ENCODE measurements around the gene PNPT1. TPM values are rescaled to one million over a fixed set of nuclear protein-coding genes. Genes with fewer than 3 reads are reported as not detected.
"Not testable (repeated sequence)": the region's sequence is repeated elsewhere in the genome, so short reads cannot be mapped to it uniquely, and the experiment has no call there.

PNPT1 gene
- total and polyA plus RNA-seq, 9 donors: 12.7 to 19.0 (median 15.2) TPM

DNA sequence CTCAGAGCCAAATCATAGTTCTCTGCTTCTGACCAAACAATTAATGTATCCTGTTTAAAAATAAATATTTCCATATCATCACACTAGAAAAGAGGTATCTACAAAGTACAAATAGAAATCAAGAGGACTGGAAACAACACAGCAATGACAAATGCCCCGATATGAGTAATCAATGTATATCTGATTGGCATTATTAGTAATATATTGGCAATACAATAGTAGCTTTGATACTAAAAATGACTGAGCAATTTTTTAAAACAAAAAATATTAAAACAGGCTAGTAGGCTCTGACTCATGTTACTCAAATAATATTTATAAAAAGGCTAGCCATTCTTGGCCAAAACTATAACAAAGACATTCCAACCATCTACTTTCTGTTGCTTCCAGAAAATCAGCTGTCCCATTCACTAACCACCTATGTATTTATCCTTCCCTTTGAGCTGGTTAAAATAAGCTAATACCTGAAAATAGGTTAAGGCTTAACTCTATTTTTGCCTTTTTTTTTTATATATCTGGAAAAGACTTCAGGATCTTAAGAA, 89.5 kb downstream of the PNPT1 start:
- WGBS (ENCODE audit: insufficient coverage): no CpG with 5 or more reads among the region's 1 CpG
- Histone ChIP-seq H3K27me3 (ENCODE audit: control insufficient read depth, insufficient read depth, low read length) (no peaks in the 10 kb centered on the region), H3K27ac (ENCODE audit: low read length) (no peak overlapping the region), H3K9me3 (replicated peaks; ENCODE audit: control insufficient read depth, low read depth, low read length) (no peaks in the 10 kb centered on the region), H3K4me3 (ENCODE audit: low read length) (no peak overlapping the region), H3K36me3 (ENCODE audit: control insufficient read depth, insufficient read depth, low read length) (peaks cover 15% of the 10 kb centered on the region), H3K4me1 (ENCODE audit: control insufficient read depth, insufficient read depth, low read length) (no peaks in the 10 kb centered on the region)
- no peak for DNase-seq

DNA sequence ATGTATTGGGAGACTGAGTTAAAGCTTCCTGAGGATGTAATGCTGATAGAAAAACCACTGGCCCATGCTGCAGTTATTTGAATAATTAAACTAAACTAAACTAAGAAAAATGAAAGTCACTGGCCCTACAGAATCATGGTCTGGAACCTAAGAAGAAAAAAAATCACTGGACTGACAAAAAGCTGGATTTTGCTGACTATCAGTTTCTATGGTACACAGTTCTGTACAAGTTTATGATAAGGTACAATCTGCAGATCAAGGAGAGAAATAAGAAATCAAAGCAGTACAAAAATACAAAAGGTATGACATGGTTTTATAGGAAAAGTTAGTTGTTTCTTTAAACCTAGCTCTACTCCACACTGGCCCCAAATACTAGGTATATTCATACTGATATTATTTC, 91.8 kb downstream of the PNPT1 start:
- Histone ChIP-seq H3K4me3 (ENCODE audit: low read length) (no peak overlapping the region), H3K9me3 (replicated peaks; ENCODE audit: control insufficient read depth, low read depth, low read length) (no peaks in the 10 kb centered on the region), H3K4me1 (ENCODE audit: control insufficient read depth, insufficient read depth, low read length) (no peaks in the 10 kb centered on the region), H3K27me3 (ENCODE audit: control insufficient read depth, insufficient read depth, low read length) (no peaks in the 10 kb centered on the region), H3K27ac (ENCODE audit: low read length) (no peak overlapping the region), H3K36me3 (ENCODE audit: control insufficient read depth, insufficient read depth, low read length) (peaks cover 19% of the 10 kb centered on the region)
- DNase-seq: no peak

DNA sequence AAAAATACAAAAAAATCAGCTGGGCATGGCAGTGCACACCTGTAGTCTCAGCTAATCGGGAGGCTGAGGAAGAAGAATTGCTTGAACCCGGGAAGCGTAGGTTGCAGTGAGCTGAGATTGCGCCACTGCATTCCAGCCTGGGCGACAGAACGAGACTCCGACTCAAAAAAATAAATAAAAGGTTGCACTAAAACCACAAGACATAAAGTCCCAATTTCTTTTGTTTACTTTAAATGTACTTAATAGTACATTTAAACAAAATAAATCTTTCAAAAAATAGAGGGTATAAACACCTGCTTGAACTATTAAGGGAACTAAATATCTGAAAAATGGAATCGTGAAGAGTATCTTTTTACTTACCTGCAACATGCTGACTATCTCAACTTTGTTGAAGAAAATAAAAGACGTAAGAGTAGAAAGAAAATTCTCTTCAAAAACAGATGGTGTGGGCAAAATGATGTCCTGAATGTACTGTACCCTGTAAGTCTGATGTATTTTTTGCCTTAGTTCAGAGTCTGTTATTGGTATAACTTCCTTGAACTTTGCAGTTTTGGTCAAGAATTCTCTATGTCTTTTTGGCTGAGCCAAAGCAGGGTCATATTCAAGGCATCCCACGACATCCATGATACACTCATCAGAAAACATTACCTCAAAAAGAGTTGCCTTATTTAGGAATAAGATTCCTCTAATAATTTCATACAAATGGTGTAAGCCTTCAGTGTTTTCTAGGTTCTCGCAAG, 95.4 kb downstream of the PNPT1 start:
- no peak overlapping the region for H3K27ac ChIP-seq (ENCODE audit: low read length)
- 100% methylated on average over 1 of the region's 11 CpGs for WGBS (ENCODE audit: insufficient coverage)
- H3K27me3 ChIP-seq (ENCODE audit: control insufficient read depth, insufficient read depth, low read length): no peaks in the 10 kb centered on the region
- no peaks in the 10 kb centered on the region for H3K9me3 ChIP-seq (replicated peaks; ENCODE audit: control insufficient read depth, low read depth, low read length)
- H3K4me3 ChIP-seq (ENCODE audit: low read length): no peak overlapping the region
- peaks cover 19% of the 10 kb centered on the region for H3K36me3 ChIP-seq (ENCODE audit: control insufficient read depth, insufficient read depth, low read length)
- DNase-seq: no peak
- no peaks in the 10 kb centered on the region for H3K4me1 ChIP-seq (ENCODE audit: control insufficient read depth, insufficient read depth, low read length)

DNA sequence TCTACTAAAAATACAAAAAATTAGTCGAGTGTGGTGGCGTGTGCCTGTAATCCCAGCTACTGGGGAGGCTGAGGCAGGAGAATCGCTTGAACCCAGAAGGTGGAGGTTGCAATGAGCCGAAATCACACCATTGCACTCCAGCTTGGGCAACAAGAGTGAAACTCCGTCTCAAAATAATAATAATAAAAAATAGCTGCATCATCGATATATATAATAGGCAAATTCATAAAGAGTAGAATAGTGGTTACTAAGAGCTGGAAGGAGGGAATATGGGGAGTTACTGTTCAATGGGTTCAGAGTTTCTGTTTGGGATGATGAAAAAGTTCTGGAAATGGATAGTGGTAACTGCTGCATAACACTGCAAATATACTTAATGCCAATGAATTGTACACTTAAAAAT, 96.8 kb downstream of the PNPT1 start:
- not testable (repeated sequence) for H3K9me3 ChIP-seq (replicated peaks; ENCODE audit: control insufficient read depth, low read depth, low read length); DNase-seq; H3K36me3 ChIP-seq (ENCODE audit: control insufficient read depth, insufficient read depth, low read length); H3K4me3 ChIP-seq (ENCODE audit: low read length); H3K4me1 ChIP-seq (ENCODE audit: control insufficient read depth, insufficient read depth, low read length); H3K27me3 ChIP-seq (ENCODE audit: control insufficient read depth, insufficient read depth, low read length); H3K27ac ChIP-seq (ENCODE audit: low read length)
- no CpG with 5 or more reads among the region's 6 CpGs for WGBS (ENCODE audit: insufficient coverage)

DNA sequence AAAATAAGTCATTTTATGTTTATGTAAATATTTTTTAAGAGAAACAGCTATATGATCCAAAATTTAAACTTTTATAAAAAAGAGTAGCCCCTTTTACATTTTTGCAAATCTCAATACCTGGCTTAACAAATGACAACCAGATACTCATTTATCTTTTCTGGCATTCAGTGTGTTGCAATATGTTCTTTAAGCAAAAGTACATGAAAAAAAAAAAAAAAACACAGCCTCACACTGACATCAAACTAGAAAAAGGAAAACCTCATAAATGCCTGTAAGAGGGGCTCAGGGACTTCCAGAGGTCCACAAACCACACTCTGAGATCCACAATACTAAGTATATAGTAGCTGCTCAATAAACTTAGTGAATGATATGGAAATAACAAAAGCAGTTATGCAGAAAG, 98.1 kb downstream of the PNPT1 start:
- no peak for DNase-seq
- H3K36me3 ChIP-seq (ENCODE audit: control insufficient read depth, insufficient read depth, low read length): peaks cover 9% of the 10 kb centered on the region

DNA sequence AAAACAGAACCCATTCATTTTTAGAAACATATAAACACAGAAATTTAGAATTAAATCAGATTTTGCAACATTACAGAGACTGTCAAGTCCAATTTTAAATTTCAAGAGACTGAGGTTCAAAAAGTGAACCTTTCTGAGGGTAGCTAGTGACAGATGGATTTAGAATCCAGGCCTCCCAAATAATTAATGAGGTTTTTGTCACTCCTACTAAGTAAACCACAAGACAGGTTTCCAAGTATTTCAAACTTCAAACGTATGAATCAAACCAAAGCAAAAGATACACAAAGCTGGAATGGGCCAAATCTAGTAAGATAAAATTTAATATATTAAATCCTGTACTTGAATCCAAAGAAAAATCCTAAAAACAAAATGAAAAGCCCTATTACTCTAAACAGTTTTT, 101.5 kb downstream of the PNPT1 start:
- H3K27ac ChIP-seq (ENCODE audit: low read length): no peak overlapping the region
- WGBS (ENCODE audit: insufficient coverage): no CpG with 5 or more reads among the region's 1 CpG

More for the DNA sequence above, 98.1 kb downstream of the PNPT1 start:
- no peaks in the 10 kb centered on the region for H3K9me3 ChIP-seq (replicated peaks; ENCODE audit: control insufficient read depth, low read depth, low read length)
- H3K27me3 ChIP-seq (ENCODE audit: control insufficient read depth, insufficient read depth, low read length): no peaks in the 10 kb centered on the region
- no peaks in the 10 kb centered on the region for H3K4me1 ChIP-seq (ENCODE audit: control insufficient read depth, insufficient read depth, low read length)
- H3K4me3 ChIP-seq (ENCODE audit: low read length): no peak overlapping the region
- no peak overlapping the region for H3K27ac ChIP-seq (ENCODE audit: low read length)

DNA sequence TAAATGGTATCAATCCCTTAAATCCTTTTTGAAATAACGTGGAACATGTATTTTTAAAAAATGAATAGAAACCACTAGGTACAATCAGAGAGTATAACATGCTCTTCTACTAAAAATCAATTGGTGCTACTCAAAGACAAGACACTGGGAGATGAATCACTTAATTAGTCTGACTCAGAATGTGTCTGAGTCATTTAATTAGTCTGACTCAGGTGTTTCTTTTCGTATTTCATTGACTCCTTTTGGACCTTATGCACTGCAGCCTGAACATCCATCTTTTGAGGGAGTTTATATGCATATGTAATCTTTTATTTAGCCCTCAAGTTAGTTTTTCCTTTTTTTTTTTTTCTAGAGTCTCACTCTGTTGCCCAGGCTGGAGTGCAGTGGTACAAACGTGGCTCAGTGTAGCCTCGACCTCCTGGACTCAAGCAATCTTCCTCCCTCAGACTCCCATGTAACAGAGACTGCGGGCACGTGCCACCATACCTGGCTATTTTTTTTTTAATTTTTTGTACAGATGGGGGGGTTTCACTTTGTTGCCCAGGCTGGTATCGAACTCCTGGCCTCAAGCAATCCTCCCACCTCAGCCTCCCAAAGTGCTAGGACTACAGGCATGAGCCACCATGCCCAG, 102.7 kb downstream of the PNPT1 start:
- no CpG with 5 or more reads among the region's 7 CpGs for WGBS (ENCODE audit: insufficient coverage)
- H3K36me3 ChIP-seq (ENCODE audit: control insufficient read depth, insufficient read depth, low read length): peaks cover 3% of the 10 kb centered on the region
- DNase-seq: no peak
- no peak overlapping the region for H3K4me3 ChIP-seq (ENCODE audit: low read length)
- no peak overlapping the region for H3K27ac ChIP-seq (ENCODE audit: low read length)
- no peaks in the 10 kb centered on the region for H3K9me3 ChIP-seq (replicated peaks; ENCODE audit: control insufficient read depth, low read depth, low read length)
- no peaks in the 10 kb centered on the region for H3K27me3 ChIP-seq (ENCODE audit: control insufficient read depth, insufficient read depth, low read length)
- no peaks in the 10 kb centered on the region for H3K4me1 ChIP-seq (ENCODE audit: control insufficient read depth, insufficient read depth, low read length)

More for the DNA sequence above, 101.5 kb downstream of the PNPT1 start:
- Histone ChIP-seq H3K4me1 (ENCODE audit: control insufficient read depth, insufficient read depth, low read length) (no peaks in the 10 kb centered on the region), H3K4me3 (ENCODE audit: low read length) (no peak overlapping the region), H3K36me3 (ENCODE audit: control insufficient read depth, insufficient read depth, low read length) (peaks cover 2% of the 10 kb centered on the region), H3K27me3 (ENCODE audit: control insufficient read depth, insufficient read depth, low read length) (no peaks in the 10 kb centered on the region), H3K9me3 (replicated peaks; ENCODE audit: control insufficient read depth, low read depth, low read length) (no peaks in the 10 kb centered on the region)
- DNase-seq: no peak

DNA sequence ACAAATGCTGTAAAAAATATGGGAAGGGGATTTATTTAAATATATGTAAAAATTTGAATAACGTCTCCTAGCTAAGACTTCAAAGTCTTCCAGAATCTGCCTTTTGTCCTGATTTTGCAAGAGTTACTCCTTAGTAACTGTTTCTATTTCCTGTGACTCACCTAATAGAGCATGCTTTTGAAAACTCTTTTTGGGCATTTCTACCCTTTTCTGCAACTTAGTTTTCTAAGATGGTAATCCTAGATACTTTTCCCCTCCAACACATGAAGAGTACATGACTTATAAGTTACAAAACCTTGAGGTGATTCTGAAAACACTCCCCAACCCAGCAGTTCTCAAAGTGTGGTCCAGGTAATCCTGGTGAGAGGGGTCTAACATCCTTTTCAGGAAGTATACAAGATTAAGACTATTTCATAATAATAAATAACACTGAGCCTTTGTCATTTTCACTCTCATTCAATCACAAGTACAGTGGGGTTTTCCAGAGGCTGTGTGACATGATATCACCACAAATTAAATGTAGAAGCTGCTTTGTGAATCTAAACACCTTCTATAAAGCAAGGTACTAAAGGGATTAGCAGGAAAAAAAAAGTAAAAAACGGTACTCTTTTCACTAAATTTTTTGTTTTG, 108.1 kb downstream of the PNPT1 start:
- H3K4me3 ChIP-seq (ENCODE audit: low read length): no peak overlapping the region
- DNase-seq: no peak
- WGBS (ENCODE audit: insufficient coverage): no CpG with 5 or more reads among the region's 2 CpGs
- no peaks in the 10 kb centered on the region for H3K27me3 ChIP-seq (ENCODE audit: control insufficient read depth, insufficient read depth, low read length)
- no peaks in the 10 kb centered on the region for H3K9me3 ChIP-seq (replicated peaks; ENCODE audit: control insufficient read depth, low read depth, low read length)
- H3K27ac ChIP-seq (ENCODE audit: low read length): no peak overlapping the region
- H3K36me3 ChIP-seq (ENCODE audit: control insufficient read depth, insufficient read depth, low read length): peaks cover 10% of the 10 kb centered on the region
- no peaks in the 10 kb centered on the region for H3K4me1 ChIP-seq (ENCODE audit: control insufficient read depth, insufficient read depth, low read length)
